Activated effector memory CD4-positive, alpha-beta T cell treated with anti-CD3 and anti-CD28 coated beads, Interleukin-2, amount 50 U/mL, for 16 hours (primary cell): ENCODE data around the gene DAGLA.

Experiments used
- DNase-seq: peaks from one replicate; pipeline ENCODE4 v3.0.0-alpha.2; 2020

Gene DAGLA

GRCh38 chr11:61768376-61769076 is 88.3 kb downstream of the DAGLA start:
- no peak for DNase-seq

DNA sequence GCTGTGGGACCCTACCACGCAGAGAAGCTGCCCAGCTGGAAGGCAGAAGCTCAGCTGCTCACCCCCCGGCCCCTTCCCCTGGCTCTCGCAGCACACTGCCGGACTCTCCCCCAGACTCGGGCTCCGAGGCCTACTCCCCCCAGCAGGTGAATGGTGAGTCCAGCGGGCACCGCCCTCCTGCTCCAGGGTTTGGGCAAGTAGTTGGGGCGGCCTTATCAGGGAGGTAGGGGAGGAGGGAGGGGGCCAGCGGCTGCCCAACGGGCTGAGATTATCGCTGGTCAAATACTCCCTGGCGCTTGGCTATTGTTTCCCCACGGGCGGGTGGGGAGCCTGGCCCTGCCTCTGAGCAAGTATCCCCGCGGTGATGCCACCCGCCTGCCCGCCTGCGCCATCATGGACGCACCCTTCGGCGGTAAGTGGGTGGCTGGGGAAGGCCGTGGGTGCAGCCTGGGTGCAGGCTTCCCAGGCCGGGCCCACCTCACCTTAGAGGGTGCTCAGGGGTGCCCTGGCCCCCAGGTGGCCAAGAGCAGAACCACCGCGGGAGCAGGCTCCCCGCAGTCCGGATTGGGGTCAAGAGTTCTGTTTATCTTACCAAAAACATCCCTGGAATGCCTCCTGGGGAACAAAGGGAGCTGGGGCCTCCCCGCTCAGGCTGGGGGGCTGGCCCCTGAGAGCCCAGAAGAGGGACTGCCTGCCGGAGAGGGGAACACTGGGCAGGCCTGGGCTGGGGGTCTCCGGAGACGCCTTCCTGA is 89.2 kb downstream of the DAGLA start:
- no peak for DNase-seq

DNA sequence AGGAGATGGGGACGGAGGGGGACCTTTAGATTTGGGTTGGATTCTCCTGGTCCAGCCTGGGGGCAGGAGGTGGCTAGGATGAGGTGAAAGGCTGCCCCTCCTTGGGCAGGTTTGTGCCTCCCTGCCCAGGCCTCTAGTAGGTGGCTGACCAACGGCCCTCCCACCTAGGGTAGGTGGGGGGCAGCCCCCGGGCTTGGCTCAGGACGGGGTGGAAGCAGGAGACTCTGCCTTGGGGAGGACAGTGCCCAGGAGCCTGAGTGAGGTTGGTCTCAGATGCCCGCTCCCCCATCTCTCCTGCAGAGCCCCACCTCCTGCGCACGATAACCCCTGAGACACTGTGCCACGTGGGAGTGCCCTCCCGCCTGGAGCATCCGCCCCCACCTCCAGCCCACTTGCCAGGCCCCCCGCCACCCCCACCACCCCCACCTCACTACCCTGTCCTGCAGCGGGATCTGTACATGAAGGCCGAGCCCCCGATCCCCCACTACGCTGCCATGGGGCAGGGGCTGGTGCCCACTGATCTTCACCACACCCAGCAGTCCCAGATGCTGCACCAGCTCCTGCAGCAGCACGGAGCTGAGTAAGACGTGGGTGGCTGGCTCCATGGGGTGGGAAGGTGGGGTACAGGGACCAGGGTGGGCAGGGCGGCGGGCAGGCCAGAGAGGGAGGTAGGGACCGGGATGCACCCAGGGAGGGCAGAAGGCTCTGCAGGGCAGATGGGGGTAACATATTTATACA is 89.9 kb downstream of the DAGLA start:
- DNase-seq = no peak

DNA sequence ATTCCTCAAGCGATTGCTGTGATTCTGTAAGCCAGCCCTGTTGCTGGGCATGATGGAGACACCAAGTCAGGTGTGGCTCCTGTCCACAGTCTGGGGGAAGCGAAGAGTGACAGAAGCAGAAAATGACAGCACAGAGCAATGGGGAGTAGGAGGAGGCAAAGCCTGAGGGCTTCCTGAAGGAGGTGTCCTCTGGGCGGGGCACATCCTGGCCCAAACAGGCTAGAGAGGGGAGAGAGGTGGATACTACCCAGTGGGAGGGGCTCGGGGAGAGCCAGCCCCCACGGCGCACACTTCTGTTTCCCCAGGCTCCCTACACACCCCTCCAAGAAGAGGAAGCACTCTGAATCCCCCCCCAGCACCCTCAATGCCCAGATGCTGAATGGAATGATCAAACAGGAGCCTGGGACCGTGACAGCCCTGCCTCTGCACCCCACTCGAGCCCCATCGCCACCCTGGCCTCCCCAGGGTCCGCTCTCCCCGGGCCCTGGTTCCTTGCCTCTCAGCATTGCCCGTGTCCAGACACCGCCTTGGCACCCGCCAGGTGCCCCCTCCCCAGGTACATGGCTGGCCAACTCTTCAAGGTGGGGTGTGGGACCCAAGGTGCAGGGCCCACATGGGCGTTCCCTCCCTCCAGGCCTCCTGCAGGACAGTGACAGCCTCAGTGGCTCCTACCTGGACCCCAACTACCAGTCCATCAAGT is 91.2 kb downstream of the DAGLA start:
- no peak for DNase-seq

DNA sequence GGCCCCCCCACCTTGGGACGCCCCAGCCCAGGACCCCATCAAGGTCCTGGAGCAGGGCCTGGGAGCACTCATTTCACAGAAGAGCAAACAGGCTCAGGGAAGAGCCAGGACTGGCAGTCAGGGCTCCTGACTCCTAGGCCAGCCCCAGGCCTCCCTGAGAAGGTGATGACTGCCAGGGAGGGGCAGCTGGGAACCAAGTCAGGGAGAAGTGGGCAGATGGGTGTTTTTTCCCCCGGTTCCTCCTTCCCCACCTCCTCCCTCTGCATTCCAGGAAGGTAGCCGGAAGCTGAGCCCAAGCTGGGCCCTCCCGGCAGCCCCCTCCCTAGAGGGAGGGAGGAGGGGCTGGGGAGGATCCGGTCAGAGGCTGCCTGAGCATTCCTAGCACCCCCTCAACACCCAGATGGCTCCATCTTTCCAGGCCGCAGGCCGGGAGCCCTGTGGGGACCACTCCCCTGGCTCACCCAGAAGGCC is 91.8 kb downstream of the DAGLA start:
- DNase-seq = no peak

DNA sequence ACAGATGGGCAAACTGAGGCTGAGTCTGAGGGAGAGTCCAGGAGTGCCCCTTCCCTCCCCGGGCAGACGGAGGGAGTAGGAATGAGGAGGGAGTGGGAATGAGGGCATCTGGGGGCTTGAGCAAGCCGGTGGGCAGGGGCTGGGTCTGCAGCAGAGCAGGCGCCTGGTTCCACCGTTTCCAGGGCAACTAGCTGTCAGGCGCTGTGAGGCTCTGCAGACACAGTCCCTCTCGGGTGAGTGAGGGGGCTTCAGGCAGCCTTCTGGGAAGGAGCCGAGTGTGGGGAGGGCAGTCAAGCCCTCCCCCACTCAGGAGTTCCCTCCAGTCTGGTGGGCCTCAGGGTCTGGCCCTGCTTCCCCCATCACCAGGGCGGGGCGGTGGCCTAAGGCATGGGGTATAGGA is 93.2 kb downstream of the DAGLA start:
- no peak for DNase-seq

GRCh38 chr11:61773809-61774208 is 93.6 kb downstream of the DAGLA start:
- DNase-seq = no peak

DNA sequence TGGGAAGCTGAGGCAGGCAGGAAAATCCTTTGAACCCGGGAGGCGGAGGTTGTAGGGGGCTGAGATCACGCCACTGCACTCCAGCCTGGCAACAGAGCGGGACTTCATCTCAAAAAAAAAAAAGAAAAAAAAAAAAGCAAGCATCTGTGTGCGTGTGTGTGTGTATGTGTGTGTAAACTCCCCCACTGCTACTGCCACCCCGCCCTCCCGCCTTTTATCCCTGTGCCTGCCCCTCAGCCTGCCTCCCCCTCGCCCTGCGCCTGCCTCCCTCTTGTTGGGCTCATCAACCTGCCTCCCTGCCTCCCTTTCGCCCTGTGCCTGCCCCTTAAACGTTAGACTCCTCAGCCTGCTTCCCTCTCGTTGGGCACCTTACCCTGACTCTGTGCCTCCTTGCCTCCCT is 94.2 kb downstream of the DAGLA start:
- no peak for DNase-seq

DNA sequence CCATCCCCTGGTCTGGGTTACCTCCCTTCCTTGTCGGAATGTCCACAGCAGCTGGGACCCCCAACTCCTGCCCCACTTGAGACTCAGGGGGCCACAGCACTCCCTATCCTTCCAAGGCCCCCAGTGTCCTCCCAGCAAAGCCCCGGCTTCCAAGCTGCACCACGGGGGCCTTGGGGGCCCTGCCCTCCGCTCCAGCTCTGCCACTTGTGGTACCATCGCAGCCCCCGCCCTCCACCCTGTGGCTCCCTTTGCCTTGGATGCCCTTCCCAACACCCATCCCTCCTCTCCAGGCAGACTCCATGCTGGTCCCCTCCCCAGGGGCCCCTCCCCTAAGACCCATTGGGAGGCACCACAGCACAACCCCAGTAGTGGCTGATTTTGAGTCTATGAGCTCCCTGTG is 94.9 kb downstream of the DAGLA start:
- DNase-seq = no peak

GRCh38 chr11:61775606-61776554 is 95.7 kb downstream of the DAGLA start:
- DNase-seq = no peak

GRCh38 chr11:61776561-61777075 is 96.4 kb downstream of the DAGLA start:
- DNase-seq = peak; percentile 80

- DNase-seq = peak; percentile 87
Observed at GRCh38 chr11:61777234-61778090, 97.3 kb downstream of the DAGLA start.

DNA sequence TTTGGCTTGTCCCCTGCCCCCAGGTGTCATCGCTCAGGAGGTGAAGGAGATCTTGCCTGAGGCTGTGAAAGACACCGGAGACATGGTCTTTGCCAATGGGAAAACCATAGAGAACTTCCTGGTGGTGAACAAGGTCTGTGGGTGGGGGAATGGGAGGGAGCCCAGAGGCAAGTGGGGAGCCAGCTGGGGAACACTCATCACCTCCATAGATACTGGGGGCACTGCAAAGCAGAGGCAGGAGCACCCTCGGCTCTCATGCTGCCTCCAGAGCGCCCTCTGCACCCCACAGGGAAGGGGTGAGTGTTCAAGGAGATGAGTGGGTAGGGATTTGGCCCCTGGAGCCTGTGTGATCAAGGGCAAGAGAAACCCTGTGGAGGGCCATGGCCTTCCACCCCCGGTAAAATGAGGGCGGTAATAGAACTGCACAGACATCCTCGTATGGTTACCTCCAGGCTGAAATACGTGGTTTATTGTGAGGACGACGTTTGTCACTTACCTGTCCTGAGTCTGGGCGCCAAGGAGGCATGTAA is 98.2 kb downstream of the DAGLA start:
- no peak for DNase-seq

GRCh38 chr11:61778920-61779650 is 98.9 kb downstream of the DAGLA start:
- DNase-seq = no peak

GRCh38 chr11:61779666-61780525 is 99.7 kb downstream of the DAGLA start:
- DNase-seq = no peak

DNA sequence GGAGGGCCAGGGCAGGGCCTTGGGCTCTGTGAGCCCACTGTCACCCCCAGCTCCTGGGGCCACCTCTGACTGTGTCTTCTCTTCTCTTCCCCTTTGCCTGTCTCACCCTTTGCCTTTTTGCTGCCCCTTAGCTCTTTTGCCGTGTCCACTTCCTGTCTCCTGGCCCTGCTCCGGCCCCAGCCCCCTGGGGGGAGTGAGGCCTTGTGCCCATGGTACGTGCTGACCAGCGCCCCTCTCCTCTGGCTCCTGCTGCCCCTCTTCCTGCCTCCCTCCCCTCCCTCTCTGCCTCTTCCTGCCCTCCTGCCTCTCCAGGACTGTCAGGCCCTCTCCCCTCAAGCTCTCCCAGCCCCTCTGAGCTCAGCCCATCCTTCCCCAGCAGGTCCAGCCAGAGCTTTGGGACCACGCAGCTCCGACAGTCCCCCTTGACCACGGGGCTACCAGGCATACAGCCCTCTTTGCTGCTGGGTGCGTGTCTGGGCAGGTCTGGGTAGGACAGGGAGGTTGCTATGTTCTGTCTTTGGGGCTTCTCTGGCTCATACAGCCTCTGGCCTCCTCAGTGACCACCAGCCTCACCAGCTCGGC is 100.5 kb downstream of the DAGLA start:
- no peak for DNase-seq

DNA sequence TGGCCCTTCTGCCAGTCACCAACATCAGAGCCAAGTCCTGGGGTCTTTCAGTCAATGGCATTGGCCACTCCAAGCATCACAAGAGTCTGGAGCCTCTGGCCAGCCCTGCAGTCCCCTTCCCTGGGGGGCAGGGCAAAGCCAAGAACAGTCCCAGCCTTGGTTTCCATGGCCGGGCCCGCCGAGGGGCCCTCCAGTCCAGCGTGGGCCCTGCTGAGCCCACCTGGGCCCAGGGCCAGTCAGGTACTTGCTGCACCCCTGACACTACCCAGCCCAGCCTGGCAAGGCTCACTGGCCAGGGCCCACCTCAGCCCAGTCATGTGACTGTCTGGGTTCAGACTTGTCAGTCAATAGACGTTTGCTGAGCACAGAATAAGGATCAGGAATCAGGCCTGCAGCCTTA is 101.4 kb downstream of the DAGLA start:
- no peak for DNase-seq

- DNase-seq = no peak
Observed at GRCh38 chr11:61782299-61782698, 102.1 kb downstream of the DAGLA start.
